Measurements from ENCODE around the gene NIPBL. TPM values are rescaled to one million over a fixed set of nuclear protein-coding genes. Genes with fewer than 3 reads are reported as not detected.

The NIPBL gene
- total and polyA plus RNA-seq, 10 of the 15 experiments (the other 5 are each of a cell fraction or from before 2014, with no cell fraction given), result 10.4 to 50.4 (median 20.2) TPM

- no peak for TF ChIP-seq STAT1 (conservative IDR thresholded peaks at IDR 0.05)
- TF ChIP-seq CUX1 (IDR thresholded peaks at IDR 0.05; ENCODE audit: insufficient replicate concordance, low read depth, low read length), result no peak
- no peak for TF ChIP-seq CBX3 (IDR thresholded peaks at IDR 0.05; ENCODE audit: borderline replicate concordance, low read depth)
Measured at GRCh38 chr5:36885149-36885548, 8.6 kb downstream of the NIPBL start (continued).

- Histone ChIP-seq H3K36me3 (ENCODE audit: control insufficient read depth in 2 of 2, insufficient read depth in 2 of 2, low read length in 1 of 2) (peaks cover 5 to 10% of the 10 kb centered on the region in 2 experiments; a peak in 2 of 4 replicates), H3K9me3 (replicated peaks; ENCODE audit: control insufficient read depth, insufficient read depth, low read length) (peaks cover 7% of the 10 kb centered on the region; the same call in 2 of the 3 replicates), H2AFZ (ENCODE audit: control insufficient read depth, low read depth, low read length) (no peak overlapping the region), H3K4me3 (no peak overlapping the region), H3K27me3 (replicated peaks in 1 of 2; ENCODE audit: control insufficient read depth in 2 of 2, insufficient read depth in 2 of 2, low read length in 1 of 2) (no peaks in the 10 kb centered on the region), H3K9ac (ENCODE audit: control insufficient read depth, insufficient read depth, low read length) (no peak overlapping the region), H3K27ac (ENCODE audit: control insufficient read depth, insufficient read depth) (no peak overlapping the region), H3K4me2 (ENCODE audit: control insufficient read depth, insufficient read depth) (no peak overlapping the region), H4K20me1 (ENCODE audit: control insufficient read depth, insufficient read depth) (no peaks in the 10 kb centered on the region; the same call in 1 of the 2 replicates), H3K79me2 (ENCODE audit: control insufficient read depth, insufficient read depth, low read length) (peaks cover 99% of the 10 kb centered on the region), H3K4me1 (ENCODE audit: control insufficient read depth, insufficient read depth, low read length) (peaks cover 9% of the 10 kb centered on the region; the same call in 1 of the 2 replicates)
- in situ Hi-C loops (cut with MboI), result no loop called here
- intact Hi-C loops (cut with micrococcal nuclease; ENCODE audit: unreplicated experiment), result no loop called here
- FAIRE-seq (no peak), DNase-seq (ENCODE audit: low read depth, low spot score) (no peak), ATAC-seq (no peak)
- RAD21 ChIA-PET (ENCODE audit: unreplicated experiment), result interaction anchor here (0.9 kb wide), 1 partner anchor 59 kb away, joined by 3 read pairs; no protein-coding TSS in a partner anchor
- POLR2A ChIA-PET, result interaction anchor here (0.9 to 2.1 kb wide), 2 partner anchors 20 to 161 kb away, joined by 3 to 5 read pairs; no protein-coding TSS in a partner anchor
- TF ChIP-seq POLR2AphosphoS5 (IDR thresholded peaks at IDR 0.05; ENCODE audit: low read length), result no peak
- no peak for TF ChIP-seq ATF2 (IDR thresholded peaks at IDR 0.05; ENCODE audit: low read length)
- TF ChIP-seq CTCF (IDR thresholded peaks at IDR 0.05 in 2 of 3, conservative IDR thresholded peaks at IDR 0.05 in 1 of 3; ENCODE audit: control insufficient read depth in 2 of 3, extremely low read depth in 1 of 3, insufficient read depth in 1 of 3, low read depth in 3 of 3, low read length in 3 of 3), result no peak
- TF ChIP-seq POLR2A (IDR thresholded peaks at IDR 0.05; ENCODE audit: low read depth, low read length), result no peak
- TF ChIP-seq SMAD1 (IDR thresholded peaks at IDR 0.05; ENCODE audit: low read depth, partially characterized antibody), result no peak
- no peak for TF ChIP-seq ATF7 (IDR thresholded peaks at IDR 0.05; ENCODE audit: low read depth)
- no peak for TF ChIP-seq ASH2L (IDR thresholded peaks at IDR 0.05; ENCODE audit: borderline replicate concordance, low read depth)
- no peak for TF ChIP-seq FOXM1 (IDR thresholded peaks at IDR 0.05; ENCODE audit: low read depth, low read length)
- TF ChIP-seq ZNF274 (IDR thresholded peaks at IDR 0.05; ENCODE audit: insufficient read depth, insufficient read length), result no peak
- TF ChIP-seq CHD4 (IDR thresholded peaks at IDR 0.05), result no peak
- BruUV-seq (replicated peaks), result no TSS peak
- 95% methylated on average over 18 of the region's 18 CpGs for WGBS (ENCODE audit: insufficient coverage, insufficient replicate concordance, low lambda C conversion rate, missing lambda C conversion rate)
- SMC1A ChIA-PET (ENCODE audit: uncharacterized antibody, unreplicated experiment), result interaction anchor here (0.9 to 2.0 kb wide), 5 partner anchors 8 to 60 kb away, joined by 3 to 7 read pairs (median 5); no protein-coding TSS in a partner anchor
- CTCF ChIA-PET, result interaction anchor here (1.1 to 2.2 kb wide), 3 partner anchors 12 to 146 kb away, joined by 3 to 6 read pairs (median 4); no protein-coding TSS in a partner anchor
Measured at GRCh38 chr5:36885566-36886485, 9.3 kb downstream of the NIPBL start.
